Parathyroid adenoma (tissue), 2 donors: ENCODE results near the gene CADM2.

ENCODE experiments used
- H2AFZ ChIP-seq: fragments of 300-600 bp; sonication (generic); one replicate; pipeline ENCODE4 v1.7.0; 2017; ENCODE audit warnings: antibody characterized with exemption, mild to moderate bottlenecking
- H3K27ac ChIP-seq: fragments of 300-600 bp; sonication (generic); one replicate; pipeline ENCODE4 v1.7.0; 2017
- H3K27me3 ChIP-seq: fragments of 300-600 bp; sonication (generic); one replicate; pipeline ENCODE4 v1.7.0; 2017; ENCODE audit warnings: low read length; ENCODE audit not compliant: control insufficient read depth, insufficient read depth
- H3K36me3 ChIP-seq: fragments of 300-600 bp; sonication (generic); one replicate; pipeline ENCODE4 v1.7.0; 2017; ENCODE audit warnings: low read length; ENCODE audit not compliant: control insufficient read depth, insufficient read depth
- H3K4me1 ChIP-seq: fragments of 300-600 bp; sonication (generic); one replicate; pipeline ENCODE4 v1.7.0; 2017; ENCODE audit warnings: control low read depth
- H3K4me2 ChIP-seq: fragments of 300-600 bp; sonication (generic); one replicate; pipeline ENCODE4 v1.7.0; 2017; ENCODE audit warnings: low read length
- H3K4me3 ChIP-seq: fragments of 300-600 bp; sonication (generic); one replicate; pipeline ENCODE4 v1.7.0; 2017; ENCODE audit warnings: low read depth, low read length
- H3K79me2 ChIP-seq: fragments of 300-600 bp; sonication (generic); one replicate; pipeline ENCODE4 v1.7.0; 2017; ENCODE audit warnings: control low read depth
- H3K9ac ChIP-seq: fragments of 300-600 bp; sonication (generic); one replicate; pipeline ENCODE4 v1.7.0; 2017; ENCODE audit warnings: mild to moderate bottlenecking
- H3K9me3 ChIP-seq: fragments of 300-600 bp; sonication (generic); one replicate; pipeline ENCODE4 v1.7.0; 2017; ENCODE audit warnings: low read length; ENCODE audit not compliant: control insufficient read depth
- TF ChIP-seq, protein P1 (sequence below): fragments of 300-600 bp; sonication (generic); IDR thresholded peaks from one replicate; pipeline ENCODE4 v1.7.0; 2017; ENCODE audit warnings: antibody characterized with exemption, mild to moderate bottlenecking
- donor health status: primary hyperparathyroidism.

The CADM2 gene

DNA sequence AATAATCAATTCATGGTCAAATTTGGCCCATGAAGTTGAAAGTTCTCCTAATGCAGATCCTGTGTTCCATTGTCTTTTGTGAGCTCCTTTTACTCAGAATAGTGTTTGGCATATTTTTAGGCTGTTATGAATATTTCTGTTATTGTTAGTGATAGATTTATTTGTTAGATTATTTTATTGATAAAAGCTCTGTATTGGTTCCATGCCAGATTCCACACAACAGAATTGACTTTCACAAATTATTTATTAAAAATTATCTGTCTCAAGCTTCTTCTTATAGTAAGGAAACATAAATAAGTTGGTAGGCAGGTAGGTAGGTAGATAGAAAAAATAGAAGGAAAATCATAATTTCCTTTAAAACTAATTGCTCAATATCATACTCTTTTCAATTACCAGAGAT lies 557.4 kb downstream of the CADM2 start:
- H3K36me3 ChIP-seq = no peaks in the 10 kb centered on the region
- no peaks in the 10 kb centered on the region for H3K27me3 ChIP-seq
- H3K4me3 ChIP-seq = no peak overlapping the region
- no peaks in the 10 kb centered on the region for H3K9me3 ChIP-seq
- TF ChIP-seq, protein P1, sequence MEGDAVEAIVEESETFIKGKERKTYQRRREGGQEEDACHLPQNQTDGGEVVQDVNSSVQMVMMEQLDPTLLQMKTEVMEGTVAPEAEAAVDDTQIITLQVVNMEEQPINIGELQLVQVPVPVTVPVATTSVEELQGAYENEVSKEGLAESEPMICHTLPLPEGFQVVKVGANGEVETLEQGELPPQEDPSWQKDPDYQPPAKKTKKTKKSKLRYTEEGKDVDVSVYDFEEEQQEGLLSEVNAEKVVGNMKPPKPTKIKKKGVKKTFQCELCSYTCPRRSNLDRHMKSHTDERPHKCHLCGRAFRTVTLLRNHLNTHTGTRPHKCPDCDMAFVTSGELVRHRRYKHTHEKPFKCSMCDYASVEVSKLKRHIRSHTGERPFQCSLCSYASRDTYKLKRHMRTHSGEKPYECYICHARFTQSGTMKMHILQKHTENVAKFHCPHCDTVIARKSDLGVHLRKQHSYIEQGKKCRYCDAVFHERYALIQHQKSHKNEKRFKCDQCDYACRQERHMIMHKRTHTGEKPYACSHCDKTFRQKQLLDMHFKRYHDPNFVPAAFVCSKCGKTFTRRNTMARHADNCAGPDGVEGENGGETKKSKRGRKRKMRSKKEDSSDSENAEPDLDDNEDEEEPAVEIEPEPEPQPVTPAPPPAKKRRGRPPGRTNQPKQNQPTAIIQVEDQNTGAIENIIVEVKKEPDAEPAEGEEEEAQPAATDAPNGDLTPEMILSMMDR = no peak
- no peaks in the 10 kb centered on the region for H3K79me2 ChIP-seq
- no peak overlapping the region for H3K9ac ChIP-seq
- H3K4me2 ChIP-seq = no peak overlapping the region
- H2AFZ ChIP-seq = no peak overlapping the region
- H3K27ac ChIP-seq = no peak overlapping the region
- no peaks in the 10 kb centered on the region for H3K4me1 ChIP-seq

DNA sequence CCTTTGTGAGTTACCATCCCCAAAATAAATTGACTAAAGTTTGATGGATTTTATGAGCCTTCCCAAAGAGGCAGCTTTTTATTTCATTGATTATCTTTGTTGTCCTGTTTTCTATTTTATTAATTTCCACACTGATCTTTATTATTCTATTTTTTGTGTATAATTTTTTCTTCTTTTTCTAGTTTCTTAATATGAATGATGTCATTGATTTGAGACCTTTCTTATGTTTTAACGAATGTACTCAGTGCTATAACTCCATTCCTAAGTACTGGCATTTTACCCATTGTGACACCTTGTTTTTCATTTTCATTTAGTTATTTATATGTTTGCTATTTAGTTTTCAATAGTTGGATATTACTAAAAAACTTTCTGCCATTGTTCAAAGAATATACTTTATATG lies 565.3 kb downstream of the CADM2 start:
- H2AFZ ChIP-seq = no peak overlapping the region
- H3K36me3 ChIP-seq = no peaks in the 10 kb centered on the region
- H3K4me1 ChIP-seq = no peaks in the 10 kb centered on the region
- H3K79me2 ChIP-seq = no peaks in the 10 kb centered on the region
- no peak overlapping the region for H3K4me3 ChIP-seq
- H3K27me3 ChIP-seq = no peaks in the 10 kb centered on the region
- H3K9ac ChIP-seq = no peak overlapping the region
- no peaks in the 10 kb centered on the region for H3K9me3 ChIP-seq
- no peak overlapping the region for H3K27ac ChIP-seq
- TF ChIP-seq, protein P1 = no peak
- H3K4me2 ChIP-seq = no peak overlapping the region

DNA sequence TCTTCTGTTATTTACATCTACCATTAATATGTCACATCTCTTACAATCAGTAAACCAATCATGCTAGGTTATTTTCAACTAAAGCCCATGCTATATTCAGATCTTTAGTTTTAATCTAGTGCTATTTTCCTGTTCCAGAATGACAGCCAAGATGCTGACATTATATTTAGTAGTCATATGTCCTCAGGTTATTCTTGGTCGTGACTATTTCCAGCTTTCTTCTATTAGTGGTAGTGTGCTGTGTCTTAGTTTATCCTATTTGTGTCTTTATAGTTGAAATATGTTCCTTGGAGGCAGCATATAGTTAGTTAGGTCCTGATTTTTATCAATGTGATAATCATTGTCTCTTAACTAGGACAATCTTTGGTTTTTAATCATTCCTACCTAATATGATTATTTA lies 566.5 kb downstream of the CADM2 start:
- H3K4me1 ChIP-seq = no peaks in the 10 kb centered on the region
- no peaks in the 10 kb centered on the region for H3K79me2 ChIP-seq
- no peak overlapping the region for H2AFZ ChIP-seq
- H3K27me3 ChIP-seq = no peaks in the 10 kb centered on the region
- no peak overlapping the region for H3K27ac ChIP-seq
- H3K4me2 ChIP-seq = no peak overlapping the region
- H3K4me3 ChIP-seq = no peak overlapping the region
- TF ChIP-seq, protein P1 = no peak
- H3K9me3 ChIP-seq = no peaks in the 10 kb centered on the region
- H3K36me3 ChIP-seq = no peaks in the 10 kb centered on the region
- H3K9ac ChIP-seq = no peak overlapping the region

DNA sequence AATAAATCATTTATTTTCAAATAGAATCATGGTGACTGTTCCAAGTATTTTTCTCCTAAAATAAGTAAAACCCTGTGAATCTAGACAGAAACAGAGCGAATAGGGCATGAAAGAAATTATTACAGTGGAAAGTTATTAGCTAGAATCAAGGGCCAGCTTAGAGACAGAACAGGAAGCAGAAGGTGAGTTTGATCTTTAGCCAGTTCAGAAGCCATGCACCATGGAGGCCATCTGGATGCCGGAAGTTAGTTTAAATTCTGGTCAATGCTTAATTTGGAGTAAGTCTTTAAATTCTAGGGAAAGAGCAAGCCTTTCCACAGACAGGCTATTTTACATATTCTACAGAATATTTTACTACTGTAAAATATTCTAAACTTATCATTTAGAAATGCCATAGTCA lies 574.8 kb downstream of the CADM2 start:
- Histone ChIP-seq H3K9ac (no peak overlapping the region), H3K27ac (no peak overlapping the region), H3K4me2 (no peak overlapping the region), H3K4me3 (no peak overlapping the region), H3K79me2 (no peaks in the 10 kb centered on the region), H3K27me3 (no peaks in the 10 kb centered on the region), H3K4me1 (no peaks in the 10 kb centered on the region), H3K36me3 (no peaks in the 10 kb centered on the region), H3K9me3 (no peaks in the 10 kb centered on the region), H2AFZ (no peak overlapping the region)
- TF ChIP-seq, protein P1 = no peak

DNA sequence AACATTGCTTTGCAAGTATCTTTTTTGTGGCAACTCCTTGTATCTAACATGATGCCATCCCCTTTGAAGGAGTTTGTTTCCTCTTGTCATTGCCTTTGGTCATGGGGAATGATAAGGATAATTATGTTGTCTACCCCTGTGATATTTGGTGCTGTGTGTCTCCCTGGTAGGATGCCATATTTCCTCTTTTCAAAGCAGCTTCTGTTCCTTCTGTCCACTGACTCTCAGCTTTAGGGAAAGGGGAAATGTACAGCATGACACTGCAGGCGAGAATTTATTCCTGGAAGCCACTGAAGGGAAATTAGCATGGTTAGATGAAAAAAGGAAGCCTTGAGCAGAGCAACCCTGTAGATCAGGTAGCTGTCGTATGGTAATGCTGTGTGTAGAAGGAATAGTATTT lies 576.7 kb downstream of the CADM2 start:
- H3K79me2 ChIP-seq = no peaks in the 10 kb centered on the region
- H3K27me3 ChIP-seq = no peaks in the 10 kb centered on the region
- H3K4me2 ChIP-seq = no peak overlapping the region
- H3K9me3 ChIP-seq = no peaks in the 10 kb centered on the region
- H3K4me1 ChIP-seq = no peaks in the 10 kb centered on the region
- H2AFZ ChIP-seq = no peak overlapping the region
- no peak overlapping the region for H3K4me3 ChIP-seq
- no peaks in the 10 kb centered on the region for H3K36me3 ChIP-seq
- no peak overlapping the region for H3K9ac ChIP-seq
- no peak overlapping the region for H3K27ac ChIP-seq
- TF ChIP-seq, protein P1 = no peak
